Measurements from ENCODE around the gene ACRV1.

DNA sequence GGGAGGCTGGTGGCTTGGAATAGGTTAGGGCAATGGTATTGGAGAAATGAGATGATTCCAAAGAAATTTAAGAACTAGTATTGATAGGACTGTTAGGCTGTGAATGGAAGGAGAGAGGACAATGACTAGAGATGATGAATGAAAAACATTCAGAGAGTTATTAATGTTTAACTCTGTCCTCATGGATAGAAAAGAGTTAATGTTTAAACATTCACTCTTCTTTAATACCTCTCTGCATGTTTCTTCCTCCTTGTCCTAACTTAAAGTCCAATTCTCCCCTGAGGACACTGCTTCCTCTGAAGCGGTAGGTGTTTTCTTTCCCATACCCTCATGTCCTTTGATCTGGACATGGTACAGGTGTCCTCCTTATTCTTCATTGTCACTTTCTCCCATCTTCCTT, 42.3 kb downstream of the ACRV1 start:
- no peak for TF ChIP-seq ZNF132 (tag by site-specific recombination; IDR thresholded peaks at IDR 0.05; ENCODE audit: borderline replicate concordance)
- TF ChIP-seq, protein P1, sequence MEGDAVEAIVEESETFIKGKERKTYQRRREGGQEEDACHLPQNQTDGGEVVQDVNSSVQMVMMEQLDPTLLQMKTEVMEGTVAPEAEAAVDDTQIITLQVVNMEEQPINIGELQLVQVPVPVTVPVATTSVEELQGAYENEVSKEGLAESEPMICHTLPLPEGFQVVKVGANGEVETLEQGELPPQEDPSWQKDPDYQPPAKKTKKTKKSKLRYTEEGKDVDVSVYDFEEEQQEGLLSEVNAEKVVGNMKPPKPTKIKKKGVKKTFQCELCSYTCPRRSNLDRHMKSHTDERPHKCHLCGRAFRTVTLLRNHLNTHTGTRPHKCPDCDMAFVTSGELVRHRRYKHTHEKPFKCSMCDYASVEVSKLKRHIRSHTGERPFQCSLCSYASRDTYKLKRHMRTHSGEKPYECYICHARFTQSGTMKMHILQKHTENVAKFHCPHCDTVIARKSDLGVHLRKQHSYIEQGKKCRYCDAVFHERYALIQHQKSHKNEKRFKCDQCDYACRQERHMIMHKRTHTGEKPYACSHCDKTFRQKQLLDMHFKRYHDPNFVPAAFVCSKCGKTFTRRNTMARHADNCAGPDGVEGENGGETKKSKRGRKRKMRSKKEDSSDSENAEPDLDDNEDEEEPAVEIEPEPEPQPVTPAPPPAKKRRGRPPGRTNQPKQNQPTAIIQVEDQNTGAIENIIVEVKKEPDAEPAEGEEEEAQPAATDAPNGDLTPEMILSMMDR (tag by site-specific recombination; IDR thresholded peaks at IDR 0.05), result no peak
- no peak for TF ChIP-seq ZNF621 (tag by site-specific recombination; IDR thresholded peaks at IDR 0.05)
- TF ChIP-seq, protein P2, sequence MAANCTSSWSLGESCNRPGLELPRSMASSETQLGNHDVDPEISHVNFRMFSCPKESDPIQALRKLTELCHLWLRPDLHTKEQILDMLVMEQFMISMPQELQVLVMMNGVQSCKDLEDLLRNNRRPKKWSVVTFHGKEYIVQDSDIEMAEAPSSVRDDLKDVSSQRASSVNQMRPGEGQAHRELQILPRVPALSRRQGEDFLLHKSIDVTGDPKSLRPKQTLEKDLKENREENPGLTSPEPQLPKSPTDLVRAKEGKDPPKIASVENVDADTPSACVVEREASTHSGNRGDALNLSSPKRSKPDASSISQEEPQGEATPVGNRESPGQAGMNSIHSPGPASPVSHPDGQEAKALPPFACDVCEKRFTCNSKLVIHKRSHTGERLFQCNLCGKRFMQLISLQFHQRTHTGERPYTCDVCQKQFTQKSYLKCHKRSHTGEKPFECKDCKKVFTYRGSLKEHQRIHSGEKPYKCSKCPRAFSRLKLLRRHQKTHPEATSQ (tag by site-specific recombination; IDR thresholded peaks at IDR 0.05), result no peak
- no peak for TF ChIP-seq ZNF785 (tag by site-specific recombination; IDR thresholded peaks at IDR 0.05)
- TF ChIP-seq, protein P3, sequence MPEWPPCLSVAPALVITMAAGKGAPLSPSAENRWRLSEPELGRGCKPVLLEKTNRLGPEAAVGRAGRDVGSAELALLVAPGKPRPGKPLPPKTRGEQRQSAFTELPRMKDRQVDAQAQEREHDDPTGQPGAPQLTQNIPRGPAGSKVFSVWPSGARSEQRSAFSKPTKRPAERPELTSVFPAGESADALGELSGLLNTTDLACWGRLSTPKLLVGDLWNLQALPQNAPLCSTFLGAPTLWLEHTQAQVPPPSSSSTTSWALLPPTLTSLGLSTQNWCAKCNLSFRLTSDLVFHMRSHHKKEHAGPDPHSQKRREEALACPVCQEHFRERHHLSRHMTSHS (tag by site-specific recombination; IDR thresholded peaks at IDR 0.05), result no peak
- TF ChIP-seq ZBTB21 (tag by site-specific recombination; IDR thresholded peaks at IDR 0.05), result no peak
- TF ChIP-seq, protein P4, sequence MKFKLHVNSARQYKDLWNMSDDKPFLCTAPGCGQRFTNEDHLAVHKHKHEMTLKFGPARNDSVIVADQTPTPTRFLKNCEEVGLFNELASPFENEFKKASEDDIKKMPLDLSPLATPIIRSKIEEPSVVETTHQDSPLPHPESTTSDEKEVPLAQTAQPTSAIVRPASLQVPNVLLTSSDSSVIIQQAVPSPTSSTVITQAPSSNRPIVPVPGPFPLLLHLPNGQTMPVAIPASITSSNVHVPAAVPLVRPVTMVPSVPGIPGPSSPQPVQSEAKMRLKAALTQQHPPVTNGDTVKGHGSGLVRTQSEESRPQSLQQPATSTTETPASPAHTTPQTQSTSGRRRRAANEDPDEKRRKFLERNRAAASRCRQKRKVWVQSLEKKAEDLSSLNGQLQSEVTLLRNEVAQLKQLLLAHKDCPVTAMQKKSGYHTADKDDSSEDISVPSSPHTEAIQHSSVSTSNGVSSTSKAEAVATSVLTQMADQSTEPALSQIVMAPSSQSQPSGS (tag by site-specific recombination; IDR thresholded peaks at IDR 0.05; ENCODE audit: low read depth), result no peak
- no peak for TF ChIP-seq ZNF701 (tag by site-specific recombination; IDR thresholded peaks at IDR 0.05)

All from HEK293 (cell line).